GM12878 (cell line): ENCODE data around the gene PSMB8. TPM values are rescaled to one million over a fixed set of nuclear protein-coding genes. Genes with fewer than 3 reads are reported as not detected.

Experiments used
- ATAC-seq: fragments of 200-7000 bp; cut with Tn5 transposase; 3 replicates; pipeline ENCODE4 v1.9.1; 2020; ENCODE audit warnings: mild to moderate bottlenecking, moderate library complexity
- BruUV-seq: library from RNA; stranded (reverse); fragments of 400-500 nt; replicated peaks from 2 replicates; lab custom pipeline; 2021; lab: Mats Ljungman, UMichigan
- CTCF ChIA-PET: fragments of 300-600 bp; sonication (Branson Sonifier 250); formaldehyde crosslinking; extraction: SDS; loops from one replicate; lab custom pipeline; 2021; ENCODE audit warnings: inconsistent platforms; lab: Yijun Ruan, JAX
- POLR2A ChIA-PET: fragments of 350-600 bp; formaldehyde crosslinking; extraction: SDS; loops from one replicate; lab custom pipeline; 2021; ENCODE audit warnings: inconsistent platforms; lab: Charles Lee
- RAD21 ChIA-PET: fragments of 300-600 bp; sonication (Branson Sonifier 250); formaldehyde crosslinking; loops from one replicate; lab custom pipeline; 2023; ENCODE audit warnings: antibody characterized with exemption; ENCODE audit not compliant: unreplicated experiment; lab: Charles Lee
- SMC1A ChIA-PET: fragments of 300-600 bp; sonication (Branson Sonifier 250); formaldehyde crosslinking; loops from one replicate; lab custom pipeline; 2023; ENCODE audit not compliant: unreplicated experiment, uncharacterized antibody; lab: Charles Lee
- DNase-seq: peaks from one replicate; pipeline ENCODE4 v3.0.0-alpha.2; 2011; ENCODE audit warnings: low read depth, low spot score
- FAIRE-seq: peaks from 3 replicates; lab custom pipeline; 2011; peaks lifted over from hg19 to GRCh38; lab: Jason Lieb, UNC
- H2AFZ ChIP-seq: 2 replicates; pipeline ENCODE4 v1.6.0; 2011; ENCODE audit warnings: low read depth, low read length, control low read depth; ENCODE audit not compliant: control insufficient read depth
- H3K27ac ChIP-seq: 2 replicates; pipeline ENCODE4 v1.5.1; 2011; ENCODE audit warnings: control low read depth; ENCODE audit not compliant: control insufficient read depth, insufficient read depth
- H3K27me3 ChIP-seq, 2 experiments: replicated peaks in 1 of 2; 2 replicates each; pipeline versions ENCODE4 v1.6.0 to v1.6.1; 2011; ENCODE audit warnings: low read length in 1 of 2; ENCODE audit not compliant: control insufficient read depth in 2 of 2, insufficient read depth in 2 of 2
- H3K36me3 ChIP-seq, 2 experiments: 2 replicates each; pipeline ENCODE4 v1.5.1; 2011; ENCODE audit warnings: low read length in 1 of 2; ENCODE audit not compliant: control insufficient read depth in 2 of 2, insufficient read depth in 2 of 2
- H3K4me1 ChIP-seq: 2 replicates; pipeline ENCODE4 v1.6.1; 2011; ENCODE audit warnings: mild to moderate bottlenecking, low read length, moderate library complexity, mixed read lengths; ENCODE audit not compliant: control insufficient read depth, insufficient read depth
- H3K4me2 ChIP-seq: 2 replicates; pipeline ENCODE4 v1.6.0; 2011; ENCODE audit warnings: control low read depth; ENCODE audit not compliant: control insufficient read depth, insufficient read depth
- H3K4me3 ChIP-seq: fragments of 200-600 bp; sonication (generic); 2 replicates; pipeline ENCODE4 v1.5.1; 2016
- H3K79me2 ChIP-seq: 2 replicates; pipeline ENCODE4 v1.6.0; 2011; ENCODE audit warnings: low read length; ENCODE audit not compliant: control insufficient read depth, insufficient read depth
- H3K9ac ChIP-seq: 2 replicates; pipeline ENCODE4 v1.8.0; 2011; ENCODE audit warnings: low read length, control low read depth, mixed read lengths; ENCODE audit not compliant: control insufficient read depth, insufficient read depth
- H3K9me3 ChIP-seq: replicated peaks from 3 replicates; pipeline ENCODE4 v1.5.1; 2011; ENCODE audit warnings: mild to moderate bottlenecking, low read length; ENCODE audit not compliant: control insufficient read depth, insufficient read depth
- H4K20me1 ChIP-seq: 2 replicates; pipeline ENCODE4 v1.6.0; 2011; ENCODE audit not compliant: control insufficient read depth, insufficient read depth
- ASH2L ChIP-seq: fragments of 300-600, 200-600 bp; sonication (generic); IDR thresholded peaks from 2 replicates; pipeline ENCODE4 v1.6.1; 2017; ENCODE audit warnings: low read depth, mild to moderate bottlenecking, borderline replicate concordance
- BHLHE40 ChIP-seq, 2 experiments: fragments of 450-650 bp in 1 of 2; IDR thresholded peaks; 2 replicates each; pipeline ENCODE4 v1.6.1; 2011 to 2017; ENCODE audit warnings: low read depth in 2 of 2, borderline replicate concordance in 1 of 2, improper control_type of control experiment in 1 of 2, low read length in 1 of 2, mild to moderate bottlenecking in 1 of 2
- CHD1 ChIP-seq: IDR thresholded peaks from 2 replicates; pipeline ENCODE4 v1.6.1; 2012; ENCODE audit warnings: low read depth, low read length, improper control_type of control experiment
- ESRRA ChIP-seq: IDR thresholded peaks from 2 replicates; pipeline ENCODE4 v1.6.1; 2012; ENCODE audit warnings: mild to moderate bottlenecking, low read length, improper control_type of control experiment
- JUNB ChIP-seq: IDR thresholded peaks from 2 replicates; pipeline ENCODE4 v1.6.1; 2016; ENCODE audit warnings: antibody characterized with exemption, mild to moderate bottlenecking
- MXI1 ChIP-seq: fragments of 150-350 bp; IDR thresholded peaks from 2 replicates; pipeline ENCODE4 v1.6.1; 2011; ENCODE audit warnings: low read depth, mild to moderate bottlenecking, inconsistent platforms, low read length, improper control_type of control experiment
- NRF1 ChIP-seq: conservative IDR thresholded peaks from 2 replicates; pipeline ENCODE4 v1.6.1; 2011; ENCODE audit warnings: mild to moderate bottlenecking, low read depth, low read length, improper control_type of control experiment
- POLR2A ChIP-seq: IDR thresholded peaks from 2 replicates; pipeline ENCODE4 v1.6.1; 2011; ENCODE audit warnings: low read depth, mild to moderate bottlenecking, low read length
- POLR2AphosphoS5 ChIP-seq: IDR thresholded peaks from 2 replicates; pipeline ENCODE4 v1.6.1; 2011; ENCODE audit warnings: mild to moderate bottlenecking, low read length, inconsistent platforms
- RAD21 ChIP-seq: IDR thresholded peaks from 2 replicates; pipeline ENCODE4 v1.6.1; 2011; ENCODE audit warnings: mild to moderate bottlenecking, low read depth, low read length, moderate library complexity; ENCODE audit not compliant: insufficient read depth
- SREBF2 ChIP-seq: IDR thresholded peaks from 2 replicates; pipeline ENCODE4 v1.6.1; 2012; ENCODE audit warnings: mild to moderate bottlenecking, low read length
- STAT1 ChIP-seq: fragments of 450-650 bp; conservative IDR thresholded peaks from 2 replicates; pipeline ENCODE4 v1.6.1; 2014; ENCODE audit warnings: antibody characterized with exemption, mild to moderate bottlenecking
- ZNF592 ChIP-seq: fragments of 450-650 bp; IDR thresholded peaks from 2 replicates; pipeline ENCODE4 v1.6.1; 2017; ENCODE audit warnings: mild to moderate bottlenecking, moderate library complexity
- WGBS: methylation state at CpG from one replicate; pipeline ENCODE4 v1.1.6; 2016; ENCODE audit warnings: low lambda C conversion rate; ENCODE audit not compliant: insufficient replicate concordance, insufficient coverage; ENCODE audit errors: missing lambda C conversion rate; 5-methylcytosine and 5-hydroxymethylcytosine counted together
- in situ Hi-C: fragments of 300-500 bp; cut with MboI; formaldehyde crosslinking; loops from 9 replicates; pipeline ENCODE4 v1.14.3; 2018; ENCODE audit warnings: mixed read lengths
- intact Hi-C: fragments of 100-400 bp; cut with micrococcal nuclease; formaldehyde crosslinking; loops from one replicate; pipeline ENCODE4 v1.14.2; 2022; ENCODE audit not compliant: unreplicated experiment
- polyA plus RNA-seq, 11 experiments: library from polyadenylated mRNA; depleted of rRNA in 4 of 11; unstranded in 6 of 11; stranded (reverse) in 5 of 11; fragments of >200 nt; fragmentation: Nextera tagmentation in 4 of 11; fragmentation: Illumina TruSeq in 1 of 11; extraction: Ambion mirVana in 4 of 11; extraction: Trizol in 1 of 11; gene quantifications; 1 replicate in 1 of 11; 2 replicates in 10 of 11; pipeline versions ENCODE4 v1.2.1 to v1.2.3, GENCODE V29; 2011 to 2016; ENCODE audit warnings: inconsistent platforms in 2 of 11, missing spikeins in 2 of 11, low read depth in 1 of 11
- total RNA-seq, 4 experiments: library from RNA; depleted of rRNA in 3 of 4; stranded (reverse); fragments of >200 nt in 3 of 4; fragmentation: Illumina TruSeq in 1 of 4; extraction: Trizol in 1 of 4; gene quantifications; 2 replicates each; pipeline versions ENCODE4 v1.2.1 to v1.2.3, GENCODE V29; 2013 to 2021
- TF ChIP-seq, protein P1 (sequence below): IDR thresholded peaks from 2 replicates; pipeline ENCODE4 v1.6.1; 2012; ENCODE audit warnings: low read depth, low read length, improper control_type of control experiment

PSMB8 gene
- total and polyA plus RNA-seq, 10 of the 15 experiments (the other 5 are each of a cell fraction or from before 2014, with no cell fraction given): 304 to 557 (median 379) TPM

DNA sequence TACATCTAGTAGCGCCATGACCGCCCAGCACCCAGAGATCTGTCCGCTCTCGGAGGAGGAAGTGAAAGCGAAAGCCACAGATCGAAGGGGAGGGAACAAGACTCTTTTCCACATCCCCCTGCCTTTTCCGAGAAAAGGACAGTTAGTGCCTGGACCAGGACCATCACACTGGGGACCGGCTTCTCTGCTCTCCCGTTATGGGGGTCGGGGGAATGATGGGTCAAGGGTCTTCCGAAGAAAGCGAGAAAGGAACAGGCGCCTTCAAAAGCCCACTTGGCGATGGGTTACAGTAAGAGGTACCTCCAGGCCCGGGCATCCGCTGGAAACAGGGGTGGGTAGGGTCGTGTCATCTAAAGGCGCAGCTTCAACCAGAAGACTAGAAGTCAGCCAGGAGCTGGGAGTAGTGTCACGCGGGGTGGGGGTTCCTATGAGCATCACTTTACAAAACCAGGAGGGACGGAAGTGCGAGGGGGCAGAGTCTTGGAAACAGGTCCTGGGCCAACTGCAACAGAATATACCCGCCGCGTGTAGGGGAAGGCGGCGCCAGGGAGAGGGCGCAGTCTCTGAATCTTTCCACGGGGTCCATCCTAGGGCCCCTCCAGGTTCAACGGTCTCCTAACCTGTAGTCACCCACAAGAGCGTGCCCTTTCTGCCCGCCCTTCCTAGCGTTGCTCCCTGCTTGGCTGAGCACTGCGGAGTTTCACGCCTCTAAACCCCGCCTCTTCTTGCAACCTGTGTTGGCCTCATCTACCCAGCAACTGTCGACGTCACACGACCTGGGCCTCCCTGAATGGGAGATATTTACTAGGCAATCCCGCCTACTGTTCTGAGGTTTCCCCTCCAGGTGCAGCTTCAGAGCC lies at the start of gene PSMB8 (continued):
- TF ChIP-seq NRF1 (no peak), STAT1 (0 out of 2 replicates have a peak, but pooled peaks have one; percentile 24), JUNB (0 out of 2 replicates have a peak, but pooled peaks have one; percentile 7), POLR2A (peak; percentile 81)

DNA sequence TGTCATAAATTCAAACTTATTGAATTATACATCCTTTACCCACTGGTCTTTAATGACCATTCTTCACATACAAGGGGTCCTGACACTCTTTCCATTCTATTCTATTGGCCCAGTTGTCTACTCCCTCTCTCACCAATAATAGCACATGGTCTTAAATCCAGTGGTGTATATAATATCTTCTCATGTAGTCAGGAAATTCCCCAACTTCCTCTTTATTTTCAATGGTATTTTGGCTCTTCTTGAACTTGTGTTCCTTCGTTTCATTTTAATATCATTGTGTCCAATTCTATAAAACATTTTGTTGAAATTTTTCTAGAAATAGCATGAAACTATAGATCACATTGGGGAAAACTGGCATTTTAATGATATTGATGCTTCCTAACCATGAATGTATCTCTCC lies 47.0 kb upstream of the PSMB8 start:
- H3K27me3 ChIP-seq: no peaks in the 10 kb centered on the region
- no peak for TF ChIP-seq POLR2AphosphoS5
- TF ChIP-seq BHLHE40 (IDR thresholded peaks at IDR 0.05; ENCODE audit: borderline replicate concordance in 1 of 2, low read depth in 2 of 2, low read length in 1 of 2): no peak
- TF ChIP-seq, protein P1, sequence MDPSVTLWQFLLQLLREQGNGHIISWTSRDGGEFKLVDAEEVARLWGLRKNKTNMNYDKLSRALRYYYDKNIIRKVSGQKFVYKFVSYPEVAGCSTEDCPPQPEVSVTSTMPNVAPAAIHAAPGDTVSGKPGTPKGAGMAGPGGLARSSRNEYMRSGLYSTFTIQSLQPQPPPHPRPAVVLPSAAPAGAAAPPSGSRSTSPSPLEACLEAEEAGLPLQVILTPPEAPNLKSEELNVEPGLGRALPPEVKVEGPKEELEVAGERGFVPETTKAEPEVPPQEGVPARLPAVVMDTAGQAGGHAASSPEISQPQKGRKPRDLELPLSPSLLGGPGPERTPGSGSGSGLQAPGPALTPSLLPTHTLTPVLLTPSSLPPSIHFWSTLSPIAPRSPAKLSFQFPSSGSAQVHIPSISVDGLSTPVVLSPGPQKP: no peak
- TF ChIP-seq STAT1: no peak
- no peak for TF ChIP-seq ASH2L
- TF ChIP-seq SREBF2: no peak
- TF ChIP-seq RAD21: no peak
- no peak for TF ChIP-seq ZNF592
- no peak for TF ChIP-seq ESRRA
- TF ChIP-seq MXI1: no peak
- no peak for TF ChIP-seq CHD1
- TF ChIP-seq, all 136 proteins: peak for 0
- DNase-seq (no peak), ATAC-seq (no peak), FAIRE-seq (no peak)
- intact Hi-C loops: no loop called here
- Histone ChIP-seq H3K36me3 (no peaks in the 10 kb centered on the region), H4K20me1 (no peaks in the 10 kb centered on the region), H2AFZ (no peak overlapping the region), H3K79me2 (peaks cover 15% of the 10 kb centered on the region), H3K4me2 (no peak overlapping the region), H3K4me3 (no peak overlapping the region), H3K9me3 (no peaks in the 10 kb centered on the region), H3K9ac (no peak overlapping the region), H3K27ac (no peak overlapping the region), H3K4me1 (peaks cover under 1% of the 10 kb centered on the region; the same call in 1 of the 2 replicates)
- ChIA-PET RAD21 (interaction anchor here (1.0 to 6.5 kb wide), 3 partner anchors 43 to 96 kb away, joined by 3 to 104 read pairs (median 3); no protein-coding TSS in a partner anchor), POLR2A (interaction anchor here (0.9 to 1.2 kb wide), 2 partner anchors 42 to 53 kb away, joined by 3 read pairs; partner anchors contain the start of gene TAP2), SMC1A (interaction anchor here (1.1 to 6.7 kb wide), 3 partner anchors 57 to 94 kb away, joined by 5 to 51 read pairs (median 9); no protein-coding TSS in a partner anchor), CTCF (interaction anchor here (0.9 to 1.3 kb wide), 7 partner anchors 19 to 96 kb away, joined by 3 to 15 read pairs (median 5); partner anchors contain the start of gene TAP2)
- BruUV-seq: no TSS peak
- WGBS: 4% methylated on average over 1 of the region's 1 CpG
- in situ Hi-C loops: no loop called here
